Heart left ventricle (tissue), 16 donors: ENCODE results near the gene BIVM. TPM values are rescaled to one million over a fixed set of nuclear protein-coding genes. Genes with fewer than 3 reads are reported as not detected.

Experiments used
- ATAC-seq, 4 donors: fragments of 200-7000 bp; cut with Tn5 transposase; one replicate each; pipeline ENCODE4 v1.9.1; 2020 to 2022; ENCODE audit warnings: moderate library complexity in 4 of 4, mild to moderate bottlenecking in 3 of 4, moderate number of reproducible peaks in 1 of 4
- DNase-seq, 5 donors: peaks; one replicate each; pipeline ENCODE4 v3.0.0-alpha.2; 2020
- H3K27ac ChIP-seq, 12 donors: fragments of 200-600 bp; sonication (generic) in 4 of 12; one replicate each; pipeline versions ENCODE4 v1.5.0 to v1.8.0; 2016 to 2022; ENCODE audit warnings: mild to moderate bottlenecking in 2 of 12
- H3K27me3 ChIP-seq, 9 donors: fragments of 200-600 bp; sonication (generic) in 2 of 9; one replicate each; pipeline versions ENCODE4 v1.5.1 to v1.8.0; 2016 to 2022; ENCODE audit warnings: mild to moderate bottlenecking in 3 of 9
- H3K36me3 ChIP-seq, 9 donors: fragments of 200-600 bp; sonication (generic) in 2 of 9; one replicate each; pipeline versions ENCODE4 v1.5.0 to v1.8.0; 2018 to 2022; ENCODE audit warnings: mild to moderate bottlenecking in 2 of 9
- H3K4me1 ChIP-seq, 12 donors: fragments of 200-600 bp; sonication (generic) in 4 of 12; one replicate each; pipeline versions ENCODE4 v1.5.0 to v1.8.0; 2016 to 2022; ENCODE audit warnings: mild to moderate bottlenecking in 3 of 12
- H3K4me3 ChIP-seq, 12 donors: fragments of 200-600 bp; sonication (generic) in 4 of 12; one replicate each; pipeline versions ENCODE4 v1.5.0 to v1.8.0; 2017 to 2022; ENCODE audit warnings: mild to moderate bottlenecking in 9 of 12, moderate library complexity in 4 of 12
- H3K9me3 ChIP-seq, 12 donors: fragments of 200-600 bp; sonication (generic) in 4 of 12; one replicate each; pipeline versions ENCODE4 v1.5.0 to v1.8.0; 2016 to 2022; ENCODE audit warnings: mild to moderate bottlenecking in 1 of 12
- CTCF ChIP-seq, 12 donors: fragments of 200-600 bp; sonication (generic) in 4 of 12; IDR thresholded peaks; one replicate each; pipeline versions ENCODE4 v1.5.0 to v1.8.0; 2018 to 2022; ENCODE audit warnings: antibody characterized with exemption in 12 of 12, mild to moderate bottlenecking in 5 of 12
- POLR2A ChIP-seq, 2 donors: fragments of 450-650 bp; IDR thresholded peaks; one replicate each; pipeline ENCODE4 v1.6.1; 2017; ENCODE audit warnings: antibody characterized with exemption in 2 of 2, mild to moderate bottlenecking in 2 of 2, moderate library complexity in 2 of 2
- WGBS, 4 donors: extraction: QIAGEN DNeasy Blood & Tissue Kit in 2 of 4; methylation state at CpG; one replicate each; pipeline versions ENCODE4 v1.1.5 to v1.1.7; 2013 to 2018; 5-methylcytosine and 5-hydroxymethylcytosine counted together
- intact Hi-C, 10 donors: fragments of 100-400 bp; cut with DNase I; formaldehyde crosslinking; loops; one replicate each; pipeline versions ENCODE4 v1.11.1 to v1.14.2; 2022
- polyA plus RNA-seq, 2 donors: library from polyadenylated mRNA; stranded (reverse); fragments of 200-250 nt; gene quantifications; one replicate each; pipeline ENCODE4 v1.2.3, GENCODE V29; 2013
- total RNA-seq, 9 donors: library from RNA; depleted of rRNA in 2 of 9; stranded (reverse); fragments of >200 nt in 2 of 9; fragmentation: NEBNext Ultra II Directional in 3 of 9; extraction: Animal tissue kit (Norgen Biotek cat#: 25700) in 3 of 9; gene quantifications; one replicate each; pipeline versions ENCODE4 v1.1.0 to v1.2.4, GENCODE V29; 2016 to 2023
- donor health status: ischemic (EF 13 %, LVEDD 7.1; RV severe dilation, severe dysfunction).
- donor health status: healthy with polysubstance abuse.
- donor health status: DM: no; HTN: yes; CAD: no.
- donor health status: DM: no; HTN: no; CAD: no.
- donor health status: ischemic (EF 25% LVEDD 6.9; RV normal size, moderate dysfunction).
- donor health status: ischemic (EF 25% LVEDD 5.7; RV mildly dilated, moderate dysfunction).
- donor health status: healthy.
- donor health status: DM: yes; HTN: yes; CAD: no.
- donor health status: ischemic (EF 35%, LVEDD 5.7; RV mildly dilated, moderate dysfunction).
- donor health status: nonischemic (EF 11% LVEDD 7.7; RV severe dilation, severe dysfunction).
- donor health status: DM: yes; HTN: yes; CAD: no.
- donor health status: PGD.
- donor health status: ischemic (EF 29% LVEDD 5.4; RV normal size, mild dysfunction).
- donor health status: nonischemic (EF 23%, LVEDD 6.1; RV moderate dilation, normal function).

The BIVM gene
- total and polyA plus RNA-seq, 11 donors, result 10.3 to 35.7 (median 24.5) TPM

- 92 to 97% (median 95%) methylated on average over 3 of the region's 3 CpGs for WGBS, 4 donors
- H3K27me3 ChIP-seq, result no peaks in the 10 kb centered on the region
- no peak overlapping the region for H3K27ac ChIP-seq
- intact Hi-C loops, result no loop called here
- ATAC-seq, result no peak
- TF ChIP-seq CTCF (IDR thresholded peaks at IDR 0.05) (no peak), POLR2A (IDR thresholded peaks at IDR 0.05) (no peak)
- no peak overlapping the region for H3K4me3 ChIP-seq
- DNase-seq, result no peak
- H3K9me3 ChIP-seq, result peaks cover 0 to 8% (median 0%) of the 10 kb centered on the region in 12 donors
- peaks cover 0 to 47% (median 28%) of the 10 kb centered on the region in 12 donors for H3K4me1 ChIP-seq
- peaks cover 0 to 16% (median 4%) of the 10 kb centered on the region in 9 donors for H3K36me3 ChIP-seq
Observed at GRCh38 chr13:102805680-102806079, 6.8 kb downstream of the BIVM start.

GRCh38 chr13:102807699-102808098 is 8.8 kb downstream of the BIVM start:
- H3K27me3 ChIP-seq, result no peaks in the 10 kb centered on the region
- DNase-seq, result no peak
- H3K36me3 ChIP-seq, result peaks cover 0 to 24% (median 9%) of the 10 kb centered on the region in 9 donors
- WGBS, 4 donors, result 77 to 85% (median 82%) methylated on average over 3 of the region's 3 CpGs
- H3K4me1 ChIP-seq, result peaks cover 0 to 34% (median 15%) of the 10 kb centered on the region in 12 donors
- TF ChIP-seq CTCF (IDR thresholded peaks at IDR 0.05), result no peak
- TF ChIP-seq POLR2A (IDR thresholded peaks at IDR 0.05), result no peak
- H3K4me3 ChIP-seq, result no peak overlapping the region
- H3K9me3 ChIP-seq, result peaks cover 0 to 22% (median 3%) of the 10 kb centered on the region in 12 donors
- H3K27ac ChIP-seq, result no peak overlapping the region
- peak in 1 of 4 donors; percentile 36 for ATAC-seq
- intact Hi-C loops, result no loop called here

GRCh38 chr13:102812611-102813287 is 13.8 kb downstream of the BIVM start:
- no peak for TF ChIP-seq POLR2A (IDR thresholded peaks at IDR 0.05)
- no peak for TF ChIP-seq CTCF (IDR thresholded peaks at IDR 0.05)
- peaks cover 0 to 22% (median 3%) of the 10 kb centered on the region in 12 donors for H3K9me3 ChIP-seq
- no peaks in the 10 kb centered on the region for H3K27me3 ChIP-seq
- no peak overlapping the region for H3K27ac ChIP-seq
- ATAC-seq, result no peak
- no peak for DNase-seq
- intact Hi-C loops, result no loop called here
- no peak overlapping the region for H3K4me3 ChIP-seq
- peaks cover 0 to 43% (median 21%) of the 10 kb centered on the region in 9 donors for H3K36me3 ChIP-seq
- H3K4me1 ChIP-seq, result peaks cover 0 to 38% (median 10%) of the 10 kb centered on the region in 12 donors

GRCh38 chr13:102814025-102814607 is 15.2 kb downstream of the BIVM start:
- TF ChIP-seq CTCF (IDR thresholded peaks at IDR 0.05) (no peak), POLR2A (IDR thresholded peaks at IDR 0.05) (no peak)

More at GRCh38 chr13:102814025-102814607, 15.2 kb downstream of the BIVM start:
- peaks cover 0 to 22% (median 3%) of the 10 kb centered on the region in 12 donors for H3K9me3 ChIP-seq
- H3K4me1 ChIP-seq, result peaks cover 0 to 28% (median 10%) of the 10 kb centered on the region in 12 donors
- H3K4me3 ChIP-seq, result no peak overlapping the region
- H3K27ac ChIP-seq, result no peak overlapping the region
- ATAC-seq, result no peak
- H3K27me3 ChIP-seq, result no peaks in the 10 kb centered on the region
- intact Hi-C loops, result no loop called here
- WGBS, 4 donors, result 78 to 88% (median 82%) methylated on average over 7 of the region's 7 CpGs
- H3K36me3 ChIP-seq, result peaks cover 0 to 54% (median 24%) of the 10 kb centered on the region in 9 donors
- no peak for DNase-seq
